Measurements from ENCODE around the gene SUGP2. TPM values are rescaled to one million over a fixed set of nuclear protein-coding genes. Genes with fewer than 3 reads are reported as not detected.
"Not testable (repeated sequence)": the region's sequence is repeated elsewhere in the genome, so short reads cannot be mapped to it uniquely, and the experiment has no call there.

Gene SUGP2
- total RNA-seq, 6 donors from 2014 or later: 33.6 to 179 (median 64.9) TPM

- 55 to 67% methylated on average over 8 to 10 of the region's 10 CpGs for WGBS, 2 donors
- ATAC-seq (ENCODE audit: low FRiP score in 2 of 2) (peak in 1 of 2 donors; percentile 65), DNase-seq (peak in 1 of 2 donors; percentile 74)
- Histone ChIP-seq H3K4me1 (peaks cover 0 to 13% (median 3%) of the 10 kb centered on the region in 4 donors), H3K4me3 (no peak overlapping the region), H3K27ac (no peak overlapping the region), H3K9me3 (no peaks in the 10 kb centered on the region), H3K36me3 (peaks cover 30 to 90% (median 75%) of the 10 kb centered on the region in 4 donors), H3K27me3 (no peaks in the 10 kb centered on the region)
- no peak for TF ChIP-seq POLR2A (IDR thresholded peaks at IDR 0.05)
- TF ChIP-seq CTCF (IDR thresholded peaks at IDR 0.05): peak in 2 of 6 experiments; percentile 11 to 37
Measured at GRCh38 chr19:19026299-19026971, 6.9 kb downstream of the SUGP2 start.

- H3K4me3 ChIP-seq: no peak overlapping the region
- peaks cover 30 to 87% (median 75%) of the 10 kb centered on the region in 4 donors for H3K36me3 ChIP-seq
- peaks cover 0 to 11% (median 6%) of the 10 kb centered on the region in 4 donors for H3K4me1 ChIP-seq
- H3K9me3 ChIP-seq: no peaks in the 10 kb centered on the region
- TF ChIP-seq POLR2A (IDR thresholded peaks at IDR 0.05): no peak
- TF ChIP-seq CTCF (IDR thresholded peaks at IDR 0.05): no peak
- no peak for TF ChIP-seq EP300 (IDR thresholded peaks at IDR 0.05)
- no peak for TF ChIP-seq POLR2AphosphoS5 (IDR thresholded peaks at IDR 0.05)
- DNase-seq (no peak), ATAC-seq (ENCODE audit: low FRiP score in 2 of 2) (no peak)
- no peaks in the 10 kb centered on the region for H3K27me3 ChIP-seq
- no peak overlapping the region for H3K27ac ChIP-seq
- WGBS, 2 donors: 90 to 94% methylated on average over 9 to 11 of the region's 11 CpGs
Measured at GRCh38 chr19:19025861-19026260, 7.5 kb downstream of the SUGP2 start.

- not testable (repeated sequence) for H3K27me3 ChIP-seq; H3K4me3 ChIP-seq; H3K27ac ChIP-seq; DNase-seq; H3K9me3 ChIP-seq; ATAC-seq (ENCODE audit: low FRiP score in 2 of 2)
- peaks cover 0 to 11% (median 6%) of the 10 kb centered on the region in 4 donors for H3K4me1 ChIP-seq
- H3K36me3 ChIP-seq: peaks cover 23 to 71% (median 61%) of the 10 kb centered on the region in 4 donors
- WGBS, 2 donors: 100% methylated on average over 1 of the region's 1 CpG
Measured at GRCh38 chr19:19023376-19023775, 9.9 kb downstream of the SUGP2 start.

GRCh38 chr19:19022380-19022961 lies 10.8 kb downstream of the SUGP2 start:
- Histone ChIP-seq H3K9me3 (no peaks in the 10 kb centered on the region), H3K36me3 (peaks cover 22 to 72% (median 61%) of the 10 kb centered on the region in 4 donors), H3K4me1 (peaks cover 0 to 11% (median 6%) of the 10 kb centered on the region in 4 donors), H3K27ac (no peak overlapping the region), H3K27me3 (no peaks in the 10 kb centered on the region), H3K4me3 (no peak overlapping the region)
- WGBS, 2 donors: 73% methylated on average over 4 of the region's 4 CpGs
- no peak for TF ChIP-seq POLR2AphosphoS5 (IDR thresholded peaks at IDR 0.05)
- TF ChIP-seq EP300 (IDR thresholded peaks at IDR 0.05): no peak
- no peak for TF ChIP-seq CTCF (IDR thresholded peaks at IDR 0.05)
- TF ChIP-seq POLR2A (IDR thresholded peaks at IDR 0.05): no peak
- DNase-seq: no peak
- ATAC-seq (ENCODE audit: low FRiP score in 2 of 2): peak in 1 of 2 donors; percentile 65

- Histone ChIP-seq H3K36me3 (peaks cover 29 to 73% (median 63%) of the 10 kb centered on the region in 4 donors), H3K4me3 (no peak overlapping the region), H3K27ac (no peak overlapping the region), H3K4me1 (peaks cover 0 to 6% (median 4%) of the 10 kb centered on the region in 4 donors), H3K27me3 (no peaks in the 10 kb centered on the region), H3K9me3 (no peaks in the 10 kb centered on the region)
- no peak for DNase-seq
- no peak for ATAC-seq (ENCODE audit: low FRiP score in 2 of 2)
- TF ChIP-seq POLR2A (IDR thresholded peaks at IDR 0.05) (no peak), CTCF (IDR thresholded peaks at IDR 0.05) (no peak), EP300 (IDR thresholded peaks at IDR 0.05) (no peak), POLR2AphosphoS5 (IDR thresholded peaks at IDR 0.05) (no peak)
- WGBS, 2 donors: 49 to 63% methylated on average over 3 of the region's 3 CpGs
Measured at GRCh38 chr19:19021115-19021514, 12.2 kb downstream of the SUGP2 start.

Data from upper lobe of left lung (tissue), 6 donors.